ENCODE results near the gene SLCO3A1. TPM values are rescaled to one million over a fixed set of nuclear protein-coding genes. Genes with fewer than 3 reads are reported as not detected.

SLCO3A1 gene
- total RNA-seq, 1 experiment from 2014 or later: 9.1 TPM

- Mint-ChIP-seq H3K4me3 (no peak overlapping the region), H3K27me3 (ENCODE audit: low read depth) (peaks cover 13% of the 10 kb centered on the region), H3K27ac (no peak overlapping the region), H3K36me3 (no peaks in the 10 kb centered on the region), H3K4me1 (peaks cover 66% of the 10 kb centered on the region), H3K9me3 (peaks cover 5% of the 10 kb centered on the region; the same call in 1 of the 2 replicates)
- DNase-seq (ENCODE audit: low spot score) (peak; percentile 54), ATAC-seq (no peak)
- ChIA-PET CTCF (interaction anchor here (1.3 kb wide), 1 partner anchor 112 kb away, joined by 3 read pairs; no protein-coding TSS in a partner anchor), POLR2A (no interaction called here)
- TF ChIP-seq ZNF423 (CRISPR knock-in tag; IDR thresholded peaks at IDR 0.05) (0 out of 2 replicates have a peak, but pooled peaks have one; percentile 23), ZNF219 (CRISPR knock-in tag; IDR thresholded peaks at IDR 0.05; ENCODE audit: borderline replicate concordance) (no peak)
Observed at GRCh38 chr15:92113832-92114231, 260.3 kb downstream of the SLCO3A1 start.

DNA sequence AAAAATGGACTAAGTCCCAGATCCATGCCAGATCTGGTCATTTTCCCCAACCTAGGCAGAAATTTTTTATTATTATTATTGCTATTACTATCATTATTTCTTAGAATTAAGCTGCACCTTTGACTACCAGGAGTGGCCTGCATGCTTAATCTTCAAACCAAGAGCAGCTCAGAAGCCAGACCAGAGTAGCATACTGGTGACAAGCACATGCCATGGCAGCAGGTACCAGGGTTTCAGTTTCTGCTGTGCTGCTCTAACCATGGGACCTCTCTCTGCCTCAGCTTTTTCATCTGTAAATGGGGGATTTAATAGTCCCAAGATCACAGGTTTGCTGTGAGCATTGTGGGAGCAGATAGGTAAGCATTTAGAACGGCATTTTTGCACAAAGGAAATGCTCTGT, 262.3 kb downstream of the SLCO3A1 start:
- Mint-ChIP-seq H3K9me3 (peaks cover 5% of the 10 kb centered on the region; the same call in 1 of the 2 replicates), H3K27me3 (ENCODE audit: low read depth) (peaks cover 13% of the 10 kb centered on the region), H3K27ac (peak overlapping the region; percentile 91; the same call in 1 of the 2 replicates), H3K4me3 (no peak overlapping the region), H3K4me1 (peaks cover 70% of the 10 kb centered on the region), H3K36me3 (peaks cover 3% of the 10 kb centered on the region; the same call in 1 of the 2 replicates)
- POLR2A ChIA-PET: no interaction called here
- ATAC-seq (no peak), DNase-seq (ENCODE audit: low spot score) (no peak)
- CTCF ChIA-PET: interaction anchor here (0.9 to 1.4 kb wide), 6 partner anchors 14 to 409 kb away, joined by 3 read pairs; no protein-coding TSS in a partner anchor
- TF ChIP-seq IRF1 (CRISPR knock-in tag; IDR thresholded peaks at IDR 0.05): no peak
- no peak for TF ChIP-seq NR3C1 (CRISPR knock-in tag; conservative IDR thresholded peaks at IDR 0.05; ENCODE audit: low read depth)
- TF ChIP-seq CREM (CRISPR knock-in tag; IDR thresholded peaks at IDR 0.05): no peak
- TF ChIP-seq, protein P1, sequence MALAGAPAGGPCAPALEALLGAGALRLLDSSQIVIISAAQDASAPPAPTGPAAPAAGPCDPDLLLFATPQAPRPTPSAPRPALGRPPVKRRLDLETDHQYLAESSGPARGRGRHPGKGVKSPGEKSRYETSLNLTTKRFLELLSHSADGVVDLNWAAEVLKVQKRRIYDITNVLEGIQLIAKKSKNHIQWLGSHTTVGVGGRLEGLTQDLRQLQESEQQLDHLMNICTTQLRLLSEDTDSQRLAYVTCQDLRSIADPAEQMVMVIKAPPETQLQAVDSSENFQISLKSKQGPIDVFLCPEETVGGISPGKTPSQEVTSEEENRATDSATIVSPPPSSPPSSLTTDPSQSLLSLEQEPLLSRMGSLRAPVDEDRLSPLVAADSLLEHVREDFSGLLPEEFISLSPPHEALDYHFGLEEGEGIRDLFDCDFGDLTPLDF (CRISPR knock-in tag; IDR thresholded peaks at IDR 0.05): no peak
- no peak for TF ChIP-seq ZNF317 (CRISPR knock-in tag; IDR thresholded peaks at IDR 0.05; ENCODE audit: borderline replicate concordance, low read depth)
- TF ChIP-seq ATF6 (CRISPR knock-in tag; IDR thresholded peaks at IDR 0.05): no peak
- TF ChIP-seq IRF2 (CRISPR knock-in tag; IDR thresholded peaks at IDR 0.05; ENCODE audit: borderline replicate concordance, low read depth): no peak
- TF ChIP-seq, protein P2, sequence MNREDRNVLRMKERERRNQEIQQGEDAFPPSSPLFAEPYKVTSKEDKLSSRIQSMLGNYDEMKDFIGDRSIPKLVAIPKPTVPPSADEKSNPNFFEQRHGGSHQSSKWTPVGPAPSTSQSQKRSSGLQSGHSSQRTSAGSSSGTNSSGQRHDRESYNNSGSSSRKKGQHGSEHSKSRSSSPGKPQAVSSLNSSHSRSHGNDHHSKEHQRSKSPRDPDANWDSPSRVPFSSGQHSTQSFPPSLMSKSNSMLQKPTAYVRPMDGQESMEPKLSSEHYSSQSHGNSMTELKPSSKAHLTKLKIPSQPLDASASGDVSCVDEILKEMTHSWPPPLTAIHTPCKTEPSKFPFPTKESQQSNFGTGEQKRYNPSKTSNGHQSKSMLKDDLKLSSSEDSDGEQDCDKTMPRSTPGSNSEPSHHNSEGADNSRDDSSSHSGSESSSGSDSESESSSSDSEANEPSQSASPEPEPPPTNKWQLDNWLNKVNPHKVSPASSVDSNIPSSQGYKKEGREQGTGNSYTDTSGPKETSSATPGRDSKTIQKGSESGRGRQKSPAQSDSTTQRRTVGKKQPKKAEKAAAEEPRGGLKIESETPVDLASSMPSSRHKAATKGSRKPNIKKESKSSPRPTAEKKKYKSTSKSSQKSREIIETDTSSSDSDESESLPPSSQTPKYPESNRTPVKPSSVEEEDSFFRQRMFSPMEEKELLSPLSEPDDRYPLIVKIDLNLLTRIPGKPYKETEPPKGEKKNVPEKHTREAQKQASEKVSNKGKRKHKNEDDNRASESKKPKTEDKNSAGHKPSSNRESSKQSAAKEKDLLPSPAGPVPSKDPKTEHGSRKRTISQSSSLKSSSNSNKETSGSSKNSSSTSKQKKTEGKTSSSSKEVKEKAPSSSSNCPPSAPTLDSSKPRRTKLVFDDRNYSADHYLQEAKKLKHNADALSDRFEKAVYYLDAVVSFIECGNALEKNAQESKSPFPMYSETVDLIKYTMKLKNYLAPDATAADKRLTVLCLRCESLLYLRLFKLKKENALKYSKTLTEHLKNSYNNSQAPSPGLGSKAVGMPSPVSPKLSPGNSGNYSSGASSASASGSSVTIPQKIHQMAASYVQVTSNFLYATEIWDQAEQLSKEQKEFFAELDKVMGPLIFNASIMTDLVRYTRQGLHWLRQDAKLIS (CRISPR knock-in tag; IDR thresholded peaks at IDR 0.05; ENCODE audit: borderline replicate concordance): no peak

- Mint-ChIP-seq H3K27me3 (ENCODE audit: low read depth) (peaks cover 13% of the 10 kb centered on the region), H3K36me3 (peaks cover 8% of the 10 kb centered on the region), H3K9me3 (peaks cover 9% of the 10 kb centered on the region), H3K4me1 (peaks cover 75% of the 10 kb centered on the region), H3K27ac (peak overlapping the region; percentile 91), H3K4me3 (no peak overlapping the region)
- ChIA-PET CTCF (interaction anchor here (0.9 to 1.4 kb wide), 6 partner anchors 15 to 410 kb away, joined by 3 read pairs; no protein-coding TSS in a partner anchor), POLR2A (no interaction called here)
- DNase-seq (ENCODE audit: low spot score) (no peak), ATAC-seq (no peak; the same call in 1 of the 2 replicates)
- TF ChIP-seq ZNF263 (CRISPR knock-in tag; IDR thresholded peaks at IDR 0.05; ENCODE audit: low read depth) (no peak), FOXK1 (CRISPR knock-in tag; IDR thresholded peaks at IDR 0.05) (no peak), FOXP4 (CRISPR knock-in tag; IDR thresholded peaks at IDR 0.05) (no peak), ZNF396 (CRISPR knock-in tag; IDR thresholded peaks at IDR 0.05; ENCODE audit: borderline replicate concordance) (no peak), PRDM15 (CRISPR knock-in tag; IDR thresholded peaks at IDR 0.05) (no peak), FOXJ3 (CRISPR knock-in tag; IDR thresholded peaks at IDR 0.05; ENCODE audit: borderline replicate concordance) (no peak)
Observed at GRCh38 chr15:92116330-92116729, 262.8 kb downstream of the SLCO3A1 start.
